ENCODE measurements around the gene GET4. TPM values are rescaled to one million over a fixed set of nuclear protein-coding genes. Genes with fewer than 3 reads are reported as not detected.
A peak's percentile ranks its signal among the peaks of the same experiment; 100 is the strongest.

Gene GET4
- total and polyA plus RNA-seq, 2 donors from 2014 or later = 44.8 to 80.8 TPM

- FAIRE-seq (no peak), DNase-seq (peak in 1 of 5 donors; percentile 69)
- H3K4me3 ChIP-seq (ENCODE audit: low read length in 3 of 3) = no peak overlapping the region
- H3K36me3 ChIP-seq (ENCODE audit: control insufficient read depth in 2 of 3, insufficient read depth in 3 of 3, low read length in 3 of 3) = no peaks in the 10 kb centered on the region
- intact Hi-C loops (cut with DNase I) = no loop called here
- H3K9ac ChIP-seq (ENCODE audit: low read length in 3 of 3) = no peak overlapping the region
- H3K27me3 ChIP-seq (ENCODE audit: control insufficient read depth, insufficient read depth, low read length) = no peaks in the 10 kb centered on the region
- H3K9me3 ChIP-seq (ENCODE audit: control insufficient read depth in 2 of 3, insufficient read depth in 1 of 3, low read length in 3 of 3) = no peaks in the 10 kb centered on the region
- peaks cover 0 to 2% (median 0%) of the 10 kb centered on the region in 3 donors for H3K4me1 ChIP-seq (ENCODE audit: control insufficient read depth in 2 of 3, insufficient read depth in 2 of 3, low read depth in 1 of 3, low read length in 3 of 3)
- TF ChIP-seq, protein P1, sequence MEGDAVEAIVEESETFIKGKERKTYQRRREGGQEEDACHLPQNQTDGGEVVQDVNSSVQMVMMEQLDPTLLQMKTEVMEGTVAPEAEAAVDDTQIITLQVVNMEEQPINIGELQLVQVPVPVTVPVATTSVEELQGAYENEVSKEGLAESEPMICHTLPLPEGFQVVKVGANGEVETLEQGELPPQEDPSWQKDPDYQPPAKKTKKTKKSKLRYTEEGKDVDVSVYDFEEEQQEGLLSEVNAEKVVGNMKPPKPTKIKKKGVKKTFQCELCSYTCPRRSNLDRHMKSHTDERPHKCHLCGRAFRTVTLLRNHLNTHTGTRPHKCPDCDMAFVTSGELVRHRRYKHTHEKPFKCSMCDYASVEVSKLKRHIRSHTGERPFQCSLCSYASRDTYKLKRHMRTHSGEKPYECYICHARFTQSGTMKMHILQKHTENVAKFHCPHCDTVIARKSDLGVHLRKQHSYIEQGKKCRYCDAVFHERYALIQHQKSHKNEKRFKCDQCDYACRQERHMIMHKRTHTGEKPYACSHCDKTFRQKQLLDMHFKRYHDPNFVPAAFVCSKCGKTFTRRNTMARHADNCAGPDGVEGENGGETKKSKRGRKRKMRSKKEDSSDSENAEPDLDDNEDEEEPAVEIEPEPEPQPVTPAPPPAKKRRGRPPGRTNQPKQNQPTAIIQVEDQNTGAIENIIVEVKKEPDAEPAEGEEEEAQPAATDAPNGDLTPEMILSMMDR (IDR thresholded peaks at IDR 0.05; ENCODE audit: borderline replicate concordance, extremely low read depth, insufficient read depth) = no peak
- H3K27ac ChIP-seq (ENCODE audit: low read depth in 2 of 2, low read length in 2 of 2) = no peak overlapping the region
Observed at GRCh38 chr7:934469-935163, 58.3 kb downstream of the GET4 start.

GRCh38 chr7:935164-935873, 59.0 kb downstream of the GET4 start:
- H3K36me3 ChIP-seq (ENCODE audit: control insufficient read depth in 2 of 3, insufficient read depth in 3 of 3, low read length in 3 of 3) = no peaks in the 10 kb centered on the region
- intact Hi-C loops (cut with DNase I) = no loop called here
- FAIRE-seq (no peak), DNase-seq (peak in 2 of 5 donors; percentile 50 to 71)
- TF ChIP-seq, protein P1 (IDR thresholded peaks at IDR 0.05; ENCODE audit: borderline replicate concordance, extremely low read depth, insufficient read depth) = no peak
- peaks cover 0 to 2% (median 0%) of the 10 kb centered on the region in 3 donors for H3K4me1 ChIP-seq (ENCODE audit: control insufficient read depth in 2 of 3, insufficient read depth in 2 of 3, low read depth in 1 of 3, low read length in 3 of 3)
- H3K27me3 ChIP-seq (ENCODE audit: control insufficient read depth, insufficient read depth, low read length) = no peaks in the 10 kb centered on the region
- H3K9me3 ChIP-seq (ENCODE audit: control insufficient read depth in 2 of 3, insufficient read depth in 1 of 3, low read length in 3 of 3) = no peaks in the 10 kb centered on the region
- H3K9ac ChIP-seq (ENCODE audit: low read length in 3 of 3) = no peak overlapping the region
- no peak overlapping the region for H3K4me3 ChIP-seq (ENCODE audit: low read length in 3 of 3)
- H3K27ac ChIP-seq (ENCODE audit: low read depth in 2 of 2, low read length in 2 of 2) = no peak overlapping the region

GRCh38 chr7:935874-936385, 59.6 kb downstream of the GET4 start:
- no peak for FAIRE-seq
- H3K36me3 ChIP-seq (ENCODE audit: control insufficient read depth in 2 of 3, insufficient read depth in 3 of 3, low read length in 3 of 3) = no peaks in the 10 kb centered on the region

More at GRCh38 chr7:935874-936385, 59.6 kb downstream of the GET4 start:
- H3K4me1 ChIP-seq (ENCODE audit: control insufficient read depth in 2 of 3, insufficient read depth in 2 of 3, low read depth in 1 of 3, low read length in 3 of 3) = peaks cover 0 to 2% (median 0%) of the 10 kb centered on the region in 3 donors
- TF ChIP-seq, protein P1 (IDR thresholded peaks at IDR 0.05; ENCODE audit: borderline replicate concordance, extremely low read depth, insufficient read depth) = no peak
- no peak overlapping the region for H3K4me3 ChIP-seq (ENCODE audit: low read length in 3 of 3)
- H3K9ac ChIP-seq (ENCODE audit: low read length in 3 of 3) = no peak overlapping the region
- intact Hi-C loops (cut with DNase I) = no loop called here
- H3K9me3 ChIP-seq (ENCODE audit: control insufficient read depth in 2 of 3, insufficient read depth in 1 of 3, low read length in 3 of 3) = peaks cover 0 to 5% (median 0%) of the 10 kb centered on the region in 3 donors
- no peaks in the 10 kb centered on the region for H3K27me3 ChIP-seq (ENCODE audit: control insufficient read depth, insufficient read depth, low read length)
- DNase-seq = peak in 1 of 5 donors; percentile 34
- no peak overlapping the region for H3K27ac ChIP-seq (ENCODE audit: low read depth in 2 of 2, low read length in 2 of 2)

Measured in kidney (tissue), 14 donors.